IMR-90 (cell line): ENCODE data around the gene CFAP92. TPM values are rescaled to one million over a fixed set of nuclear protein-coding genes. Genes with fewer than 3 reads are reported as not detected.

ENCODE experiments used
- ATAC-seq: fragments of 200-7000 bp; cut with Tn5 transposase; 2 replicates; pipeline ENCODE4 v1.9.1; 2020; ENCODE audit warnings: low read depth, mild to moderate bottlenecking, moderate library complexity
- BruUV-seq: library from RNA; stranded (reverse); fragments of 400-500 nt; replicated peaks from 2 replicates; lab custom pipeline; 2021; lab: Mats Ljungman, UMichigan
- CTCF ChIA-PET: fragments of 300-600 bp; formaldehyde crosslinking; extraction: SDS; loops from one replicate; lab custom pipeline; 2021; ENCODE audit warnings: antibody characterized with exemption; lab: Yijun Ruan, JAX
- POLR2A ChIA-PET: fragments of 300-600 bp; sonication (Branson Sonifier 250); formaldehyde crosslinking; loops from one replicate; lab custom pipeline; 2022; ENCODE audit warnings: antibody characterized with exemption; ENCODE audit not compliant: unreplicated experiment; lab: Charles Lee
- DNase-seq: peaks from one replicate; pipeline ENCODE4 v3.0.0; 2013
- H2AFZ ChIP-seq: replicated peaks from 2 replicates; pipeline ENCODE3; 2013; ENCODE audit warnings: low read length, mild to moderate bottlenecking; ENCODE audit not compliant: poor library complexity
- H2AK5ac ChIP-seq: 2 replicates; pipeline ENCODE4 v1.6.1; 2013; ENCODE audit warnings: low read depth, low read length, inconsistent platforms
- H2AK9ac ChIP-seq: replicated peaks from 2 replicates; pipeline ENCODE3; 2013; ENCODE audit warnings: mild to moderate bottlenecking, low read depth, low read length, moderate library complexity; ENCODE audit not compliant: poor library complexity
- H2BK120ac ChIP-seq: 2 replicates; pipeline ENCODE4 v1.6.1; 2013; ENCODE audit warnings: low read depth, low read length, inconsistent platforms
- H2BK15ac ChIP-seq: 3 replicates; pipeline ENCODE4 v1.6.1; 2013; ENCODE audit warnings: low read depth, low read length, inconsistent platforms
- H2BK20ac ChIP-seq: 2 replicates; pipeline ENCODE4 v1.6.1; 2013; ENCODE audit warnings: low read depth, mild to moderate bottlenecking, inconsistent platforms, low read length, moderate library complexity
- H2BK5ac ChIP-seq: 2 replicates; pipeline ENCODE4 v1.6.1; 2013; ENCODE audit warnings: mild to moderate bottlenecking, low read depth, low read length, inconsistent platforms; ENCODE audit not compliant: poor library complexity, severe bottlenecking
- H3K14ac ChIP-seq: replicated peaks from 2 replicates; pipeline ENCODE4 v1.6.1; 2013; ENCODE audit warnings: low read depth, low read length, inconsistent platforms
- H3K18ac ChIP-seq: 2 replicates; pipeline ENCODE4 v1.6.1; 2013; ENCODE audit warnings: low read depth, low read length, control low read depth
- H3K23ac ChIP-seq: 2 replicates; pipeline ENCODE4 v1.6.1; 2013; ENCODE audit warnings: low read depth, low read length, inconsistent platforms
- H3K27ac ChIP-seq: 2 replicates; pipeline ENCODE4 v1.5.1; 2013; ENCODE audit warnings: mild to moderate bottlenecking, control low read depth, low read length; ENCODE audit not compliant: insufficient read depth
- H3K27me3 ChIP-seq: 2 replicates; pipeline ENCODE4 v1.6.1; 2013; ENCODE audit warnings: low read length; ENCODE audit not compliant: control insufficient read depth, insufficient read depth
- H3K36me3 ChIP-seq: 2 replicates; pipeline ENCODE4 v1.6.1; 2013; ENCODE audit warnings: low read length, mixed read lengths; ENCODE audit not compliant: control insufficient read depth, insufficient read depth
- H3K4ac ChIP-seq: 2 replicates; pipeline ENCODE4 v1.6.1; 2013; ENCODE audit warnings: low read depth, low read length, inconsistent platforms
- H3K4me1 ChIP-seq: 2 replicates; pipeline ENCODE4 v1.6.1; 2013; ENCODE audit warnings: low read length, mixed read lengths; ENCODE audit not compliant: control insufficient read depth, insufficient read depth
- H3K4me2 ChIP-seq: 2 replicates; pipeline ENCODE4 v1.6.1; 2013; ENCODE audit warnings: low read depth, mild to moderate bottlenecking, control low read depth, low read length, moderate library complexity
- H3K4me3 ChIP-seq: 2 replicates; pipeline ENCODE4 v1.5.1; 2013; ENCODE audit warnings: low read depth, mild to moderate bottlenecking, control low read depth, low read length, moderate library complexity; ENCODE audit not compliant: insufficient read depth
- H3K56ac ChIP-seq: 2 replicates; pipeline ENCODE4 v1.6.1; 2013; ENCODE audit warnings: low read length, inconsistent platforms; ENCODE audit not compliant: insufficient read depth; ENCODE audit errors: extremely low read depth
- H3K79me1 ChIP-seq, 2 experiments: 2 replicates each; pipeline ENCODE4 v1.6.1; 2013; ENCODE audit warnings: low read length in 2 of 2, inconsistent platforms in 1 of 2, low read depth in 1 of 2
- H3K9ac ChIP-seq: 2 replicates; pipeline ENCODE4 v1.6.1; 2013; ENCODE audit warnings: low read depth, low read length, control low read depth
- H3K9me1 ChIP-seq: 2 replicates; pipeline ENCODE4 v1.6.1; 2013; ENCODE audit warnings: low read length, inconsistent platforms; ENCODE audit not compliant: insufficient read depth
- H3K9me3 ChIP-seq: 2 replicates; pipeline ENCODE4 v1.6.1; 2013; ENCODE audit warnings: low read length; ENCODE audit not compliant: control insufficient read depth, insufficient read depth
- H4K20me1 ChIP-seq: 2 replicates; pipeline ENCODE4 v1.6.1; 2013; ENCODE audit warnings: low read length, inconsistent platforms; ENCODE audit not compliant: insufficient read depth
- H4K5ac ChIP-seq: 2 replicates; pipeline ENCODE4 v1.6.1; 2013; ENCODE audit warnings: mild to moderate bottlenecking, low read depth, low read length, control low read depth
- H4K8ac ChIP-seq, 2 experiments: 2 replicates each; pipeline ENCODE4 v1.6.1; 2013; ENCODE audit warnings: low read depth in 2 of 2, low read length in 2 of 2, control low read depth in 1 of 2, inconsistent platforms in 1 of 2
- H4K91ac ChIP-seq: 2 replicates; pipeline ENCODE4 v1.6.1; 2013; ENCODE audit warnings: low read depth, low read length, inconsistent platforms; ENCODE audit not compliant: insufficient read depth
- BHLHE40 ChIP-seq: fragments of 150-350 bp; IDR thresholded peaks from 2 replicates; pipeline ENCODE4 v1.6.1; 2016; ENCODE audit warnings: mild to moderate bottlenecking, low read depth, low read length
- CEBPB ChIP-seq: IDR thresholded peaks from 2 replicates; pipeline ENCODE4 v1.6.1; 2012; ENCODE audit warnings: low read depth, low read length, improper control_type of control experiment
- CHD1 ChIP-seq: IDR thresholded peaks from 2 replicates; pipeline ENCODE4 v1.6.1; 2012; ENCODE audit warnings: low read depth, low read length, improper control_type of control experiment
- FOS ChIP-seq: fragments of 150-350 bp; IDR thresholded peaks from 2 replicates; pipeline ENCODE4 v1.6.1; 2016; ENCODE audit warnings: low read depth, low read length
- MAFK ChIP-seq: IDR thresholded peaks from 2 replicates; pipeline ENCODE4 v1.6.1; 2012; ENCODE audit warnings: low read depth, low read length, improper control_type of control experiment
- MAZ ChIP-seq: IDR thresholded peaks from 2 replicates; pipeline ENCODE4 v1.6.1; 2012; ENCODE audit warnings: low read depth, mild to moderate bottlenecking, low read length, improper control_type of control experiment, moderate library complexity, borderline replicate concordance
- MXI1 ChIP-seq: IDR thresholded peaks from 2 replicates; pipeline ENCODE4 v1.6.1; 2012; ENCODE audit warnings: low read depth, mild to moderate bottlenecking, low read length, moderate library complexity, borderline replicate concordance
- NFE2L2 ChIP-seq: fragments of 150-350 bp; IDR thresholded peaks from 2 replicates; pipeline ENCODE4 v1.6.1; 2016; ENCODE audit warnings: low read depth, mild to moderate bottlenecking, low read length
- POLR2A ChIP-seq: IDR thresholded peaks from 2 replicates; pipeline ENCODE4 v1.6.1; 2012; ENCODE audit warnings: mild to moderate bottlenecking, low read depth, low read length
- RAD21 ChIP-seq: IDR thresholded peaks from 2 replicates; pipeline ENCODE4 v1.6.1; 2012; ENCODE audit warnings: low read length, improper control_type of control experiment
- RFX5 ChIP-seq: IDR thresholded peaks from 2 replicates; pipeline ENCODE4 v1.8.0; 2012; ENCODE audit warnings: low read depth, mild to moderate bottlenecking, low read length, moderate library complexity
- SMC3 ChIP-seq: fragments of 150-350 bp; IDR thresholded peaks from 2 replicates; pipeline ENCODE4 v1.6.1; 2016; ENCODE audit warnings: low read depth, mild to moderate bottlenecking, antibody characterized with exemption, low read length, moderate library complexity
- WGBS, 2 experiments: methylation state at CpG; one replicate each; pipeline versions ENCODE4 v1.1.5 to v1.1.7; 2013; ENCODE audit warnings: missing lambda C conversion rate in 2 of 2; ENCODE audit not compliant: insufficient read length in 1 of 2; ENCODE audit errors: extremely low coverage in 2 of 2; 5-methylcytosine and 5-hydroxymethylcytosine counted together
- dilution Hi-C: fragments of 300-500 bp; cut with HindIII; formaldehyde crosslinking; loops from one replicate; pipeline ENCODE4 v1.14.3; 2018; ENCODE audit warnings: low sequenced_read_pairs; ENCODE audit not compliant: unreplicated experiment
- in situ Hi-C: fragments of 300-500 bp; cut with MboI; formaldehyde crosslinking; loops from 3 replicates; pipeline ENCODE4 v1.14.3; 2019; ENCODE audit warnings: low sequenced_read_pairs, inconsistent platforms, mixed read lengths
- intact Hi-C: fragments of 100-400 bp; cut with micrococcal nuclease; formaldehyde crosslinking; loops from 2 replicates; pipeline ENCODE4 v1.10.0; 2022
- polyA plus RNA-seq, 3 experiments: library from polyadenylated mRNA; depleted of rRNA; stranded (reverse); fragments of >200 nt; gene quantifications; 2 replicates each; pipeline ENCODE4 v1.2.3, GENCODE V29; 2012; ENCODE audit warnings: low replicate concordance in 1 of 3
- total RNA-seq: library from RNA; depleted of rRNA; stranded (reverse); fragments of >200 nt; gene quantifications from 2 replicates; pipeline ENCODE4 v1.2.3, GENCODE V29; 2012
- TF ChIP-seq, protein P1 (sequence below): fragments of 150-350 bp; IDR thresholded peaks from 2 replicates; pipeline ENCODE4 v1.6.1; 2017; ENCODE audit warnings: mild to moderate bottlenecking, antibody characterized with exemption, low read length, low read depth
- TF ChIP-seq, protein P2 (sequence below): conservative IDR thresholded peaks from 2 replicates; pipeline ENCODE4 v1.5.1; 2012; ENCODE audit warnings: mild to moderate bottlenecking, low read depth, low read length, improper control_type of control experiment
- TF ChIP-seq, protein P3 (sequence below): fragments of 150-350 bp; IDR thresholded peaks from 2 replicates; pipeline ENCODE4 v1.6.1; 2016; ENCODE audit warnings: low read depth, mild to moderate bottlenecking, low read length, moderate library complexity, borderline replicate concordance

Gene CFAP92
- total and polyA plus RNA-seq, 2 of the 4 experiments (the other 2 are of a cell fraction), result not detected

DNA sequence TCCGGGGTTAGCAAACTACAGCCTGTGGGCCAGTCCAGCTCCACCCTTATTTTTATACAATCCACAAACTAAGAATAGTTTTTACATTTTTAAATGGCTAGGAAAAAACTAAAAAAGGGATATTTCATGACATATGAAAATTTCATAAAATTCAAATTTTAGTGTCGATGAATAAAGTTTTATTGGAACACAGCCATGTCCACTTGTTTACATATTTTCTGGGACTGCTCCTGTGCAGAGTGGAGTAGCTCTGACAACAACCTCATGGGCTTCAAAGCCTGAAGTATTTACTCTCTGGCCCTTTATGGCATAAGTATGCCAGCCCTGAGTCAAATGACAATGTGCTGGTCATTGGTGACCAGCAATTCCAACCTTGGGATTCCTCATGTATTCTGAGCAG, 24.4 kb upstream of the CFAP92 start:
- Histone ChIP-seq H3K18ac (no peak overlapping the region; the same call in 1 of the 2 replicates), H2AK9ac (no peak overlapping the region), H3K4me3 (no peak overlapping the region), H2BK20ac (peak overlapping the region; percentile 40; the same call in 1 of the 2 replicates), H3K14ac (no peak overlapping the region), H3K27ac (no peak overlapping the region), H3K79me1 (no peaks in the 10 kb centered on the region), H3K4me2 (no peak overlapping the region), H2BK15ac (peak overlapping the region; percentile 41; the same call in 1 of the 3 replicates), H4K5ac (no peak overlapping the region; the same call in 1 of the 2 replicates), H3K9ac (no peak overlapping the region), H3K56ac (no peak overlapping the region), H3K9me1 (peaks cover 11% of the 10 kb centered on the region), H2BK120ac (peak overlapping the region; percentile 44; the same call in 1 of the 2 replicates), H4K8ac (no peak overlapping the region; a peak in 1 of 4 replicates), H3K27me3 (peaks cover 9% of the 10 kb centered on the region; the same call in 1 of the 2 replicates), H4K91ac (peak overlapping the region; percentile 32; the same call in 1 of the 2 replicates), H2BK5ac (no peak overlapping the region), H3K4me1 (peaks cover 26% of the 10 kb centered on the region), H3K4ac (peak overlapping the region; percentile 70), H4K20me1 (no peaks in the 10 kb centered on the region), H3K23ac (no peak overlapping the region), H2AK5ac (peak overlapping the region; percentile 25), H3K9me3 (peaks cover 3% of the 10 kb centered on the region; the same call in 1 of the 2 replicates), H3K36me3 (no peaks in the 10 kb centered on the region), H2AFZ (no peak overlapping the region)
- intact Hi-C loops (no loop called here), in situ Hi-C loops (no loop called here), dilution Hi-C loops (no loop called here)
- ChIA-PET CTCF (interaction anchor here (0.6 kb wide), 1 partner anchor 35 kb away, joined by 3 read pairs; no protein-coding TSS in a partner anchor), POLR2A (no interaction called here)
- ATAC-seq, result no peak
- no CpG with 5 or more reads among the region's 2 CpGs for WGBS, 2 experiments
- TF ChIP-seq, protein P1, sequence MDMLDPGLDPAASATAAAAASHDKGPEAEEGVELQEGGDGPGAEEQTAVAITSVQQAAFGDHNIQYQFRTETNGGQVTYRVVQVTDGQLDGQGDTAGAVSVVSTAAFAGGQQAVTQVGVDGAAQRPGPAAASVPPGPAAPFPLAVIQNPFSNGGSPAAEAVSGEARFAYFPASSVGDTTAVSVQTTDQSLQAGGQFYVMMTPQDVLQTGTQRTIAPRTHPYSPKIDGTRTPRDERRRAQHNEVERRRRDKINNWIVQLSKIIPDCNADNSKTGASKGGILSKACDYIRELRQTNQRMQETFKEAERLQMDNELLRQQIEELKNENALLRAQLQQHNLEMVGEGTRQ, result no peak
- TF ChIP-seq SMC3 (no peak), MAFK (no peak), FOS (no peak), CEBPB (no peak), POLR2A (no peak), NFE2L2 (no peak), RFX5 (no peak), BHLHE40 (no peak), RAD21 (no peak), MXI1 (no peak), MAZ (no peak), CHD1 (no peak)
- TF ChIP-seq, protein P2, sequence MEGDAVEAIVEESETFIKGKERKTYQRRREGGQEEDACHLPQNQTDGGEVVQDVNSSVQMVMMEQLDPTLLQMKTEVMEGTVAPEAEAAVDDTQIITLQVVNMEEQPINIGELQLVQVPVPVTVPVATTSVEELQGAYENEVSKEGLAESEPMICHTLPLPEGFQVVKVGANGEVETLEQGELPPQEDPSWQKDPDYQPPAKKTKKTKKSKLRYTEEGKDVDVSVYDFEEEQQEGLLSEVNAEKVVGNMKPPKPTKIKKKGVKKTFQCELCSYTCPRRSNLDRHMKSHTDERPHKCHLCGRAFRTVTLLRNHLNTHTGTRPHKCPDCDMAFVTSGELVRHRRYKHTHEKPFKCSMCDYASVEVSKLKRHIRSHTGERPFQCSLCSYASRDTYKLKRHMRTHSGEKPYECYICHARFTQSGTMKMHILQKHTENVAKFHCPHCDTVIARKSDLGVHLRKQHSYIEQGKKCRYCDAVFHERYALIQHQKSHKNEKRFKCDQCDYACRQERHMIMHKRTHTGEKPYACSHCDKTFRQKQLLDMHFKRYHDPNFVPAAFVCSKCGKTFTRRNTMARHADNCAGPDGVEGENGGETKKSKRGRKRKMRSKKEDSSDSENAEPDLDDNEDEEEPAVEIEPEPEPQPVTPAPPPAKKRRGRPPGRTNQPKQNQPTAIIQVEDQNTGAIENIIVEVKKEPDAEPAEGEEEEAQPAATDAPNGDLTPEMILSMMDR, result no peak
- TF ChIP-seq, protein P3, sequence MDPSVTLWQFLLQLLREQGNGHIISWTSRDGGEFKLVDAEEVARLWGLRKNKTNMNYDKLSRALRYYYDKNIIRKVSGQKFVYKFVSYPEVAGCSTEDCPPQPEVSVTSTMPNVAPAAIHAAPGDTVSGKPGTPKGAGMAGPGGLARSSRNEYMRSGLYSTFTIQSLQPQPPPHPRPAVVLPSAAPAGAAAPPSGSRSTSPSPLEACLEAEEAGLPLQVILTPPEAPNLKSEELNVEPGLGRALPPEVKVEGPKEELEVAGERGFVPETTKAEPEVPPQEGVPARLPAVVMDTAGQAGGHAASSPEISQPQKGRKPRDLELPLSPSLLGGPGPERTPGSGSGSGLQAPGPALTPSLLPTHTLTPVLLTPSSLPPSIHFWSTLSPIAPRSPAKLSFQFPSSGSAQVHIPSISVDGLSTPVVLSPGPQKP, result no peak
- DNase-seq, result no peak
- BruUV-seq, result no TSS peak
